GM19023 (cell line): ENCODE data around the gene FMN2.
"Not testable (repeated sequence)": the region's sequence is repeated elsewhere in the genome, so short reads cannot be mapped to it uniquely, and the experiment has no call there.

Experiments used
- ATAC-seq: cut with Tn5 transposase; IDR thresholded peaks from one replicate; pipeline ENCODE4 v1.9.1; 2021; ENCODE audit warnings: mild to moderate bottlenecking, moderate library complexity; ENCODE audit not compliant: unreplicated experiment

FMN2 gene

GRCh38 chr1:240244968-240245628 lies 153.4 kb downstream of the FMN2 start:
- ATAC-seq, result no peak

- no peak for ATAC-seq
Measured at GRCh38 chr1:240245629-240246020, 153.9 kb downstream of the FMN2 start.

- no peak for ATAC-seq
Measured at GRCh38 chr1:240247899-240248298, 156.2 kb downstream of the FMN2 start.

- ATAC-seq, result no peak
Measured at GRCh38 chr1:240254006-240254405, 162.3 kb downstream of the FMN2 start.

GRCh38 chr1:240254778-240255291 lies 163.2 kb downstream of the FMN2 start:
- ATAC-seq, result no peak

GRCh38 chr1:240255922-240256321 lies 164.2 kb downstream of the FMN2 start:
- ATAC-seq, result no peak

- ATAC-seq, result no peak
Measured at GRCh38 chr1:240256836-240257503, 165.3 kb downstream of the FMN2 start.

GRCh38 chr1:240258910-240259309 lies 167.2 kb downstream of the FMN2 start:
- ATAC-seq, result no peak

- ATAC-seq, result not testable (repeated sequence)
Measured at GRCh38 chr1:240264494-240264893, 172.8 kb downstream of the FMN2 start.

- ATAC-seq, result no peak
Measured at GRCh38 chr1:240271081-240271480, 179.4 kb downstream of the FMN2 start.

- no peak for ATAC-seq
Measured at GRCh38 chr1:240274569-240274968, 182.9 kb downstream of the FMN2 start.

- ATAC-seq, result not testable (repeated sequence)
Measured at GRCh38 chr1:240275219-240275618, 183.5 kb downstream of the FMN2 start.

- no peak for ATAC-seq
Measured at GRCh38 chr1:240278082-240278481, 186.4 kb downstream of the FMN2 start.

GRCh38 chr1:240280560-240281322 lies 189.1 kb downstream of the FMN2 start:
- ATAC-seq, result no peak

- no peak for ATAC-seq
Measured at GRCh38 chr1:240282061-240282830, 190.6 kb downstream of the FMN2 start.

- no peak for ATAC-seq
Measured at GRCh38 chr1:240284656-240285414, 193.2 kb downstream of the FMN2 start.

- ATAC-seq, result no peak
Measured at GRCh38 chr1:240285540-240285939, 193.9 kb downstream of the FMN2 start.

GRCh38 chr1:240287722-240288121 lies 196.0 kb downstream of the FMN2 start:
- no peak for ATAC-seq

GRCh38 chr1:240293706-240294105 lies 202.0 kb downstream of the FMN2 start:
- no peak for ATAC-seq

- ATAC-seq, result no peak
Measured at GRCh38 chr1:240294566-240294965, 202.9 kb downstream of the FMN2 start.
